SW480 (cell line): ENCODE data around the gene H2BK1.

Experiments used
- DNase-seq: peaks from one replicate; pipeline ENCODE4 v3.0.0-alpha.2; 2016; ENCODE audit warnings: low spot score

The H2BK1 gene

DNA sequence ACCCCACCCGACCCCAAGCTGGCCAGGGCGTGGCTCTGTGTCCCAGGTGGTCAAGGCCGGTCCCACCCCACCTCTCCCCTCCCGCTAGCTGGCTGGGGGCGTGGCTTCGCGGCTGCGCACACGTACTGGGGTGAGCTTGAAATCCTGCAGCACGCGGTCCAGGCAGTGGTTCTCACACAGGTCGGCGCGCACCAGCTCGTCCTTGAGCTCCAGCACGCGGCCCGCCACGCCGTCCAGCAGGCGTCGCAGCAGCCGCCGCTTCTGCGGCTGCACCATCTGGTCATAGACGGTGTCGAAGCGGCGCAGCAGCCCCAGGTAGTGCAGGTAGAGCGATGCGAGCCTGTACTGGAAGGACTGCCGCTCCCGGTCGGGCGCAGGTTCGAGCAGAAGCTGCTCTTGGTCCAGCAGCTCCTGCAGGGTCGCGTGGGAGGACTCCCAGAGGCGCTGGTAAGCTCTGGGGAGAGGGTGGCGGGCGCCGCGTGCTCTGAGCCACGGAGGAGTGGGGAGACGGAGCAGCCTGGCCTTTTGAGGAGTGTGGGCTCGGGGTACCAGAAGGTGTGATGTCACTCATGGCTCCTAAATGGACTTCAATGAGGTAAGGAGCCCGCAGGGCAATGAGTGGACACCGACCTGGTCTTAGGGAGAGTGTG, 5.8 kb downstream of the H2BK1 start:
- no peak for DNase-seq

DNA sequence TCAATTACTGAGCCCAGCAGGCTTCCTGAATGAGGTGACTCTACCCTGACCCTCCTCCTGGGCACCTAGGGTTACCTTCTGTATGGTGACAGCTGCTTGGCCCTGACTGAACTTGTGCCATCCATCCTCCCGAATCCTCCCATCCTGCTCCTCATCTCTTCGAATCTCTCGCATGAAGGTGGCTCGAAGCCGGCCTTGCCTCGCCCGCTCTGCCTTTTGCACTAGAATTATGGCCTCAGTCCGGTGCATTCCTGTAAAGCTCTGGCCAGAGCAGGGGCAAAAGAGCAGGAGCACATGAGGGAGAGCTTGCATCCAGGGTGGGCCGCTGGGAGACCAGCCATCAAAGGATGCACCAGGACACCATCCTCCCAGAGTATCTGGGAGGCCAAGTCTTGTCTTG, 7.5 kb downstream of the H2BK1 start:
- no peak for DNase-seq

DNA sequence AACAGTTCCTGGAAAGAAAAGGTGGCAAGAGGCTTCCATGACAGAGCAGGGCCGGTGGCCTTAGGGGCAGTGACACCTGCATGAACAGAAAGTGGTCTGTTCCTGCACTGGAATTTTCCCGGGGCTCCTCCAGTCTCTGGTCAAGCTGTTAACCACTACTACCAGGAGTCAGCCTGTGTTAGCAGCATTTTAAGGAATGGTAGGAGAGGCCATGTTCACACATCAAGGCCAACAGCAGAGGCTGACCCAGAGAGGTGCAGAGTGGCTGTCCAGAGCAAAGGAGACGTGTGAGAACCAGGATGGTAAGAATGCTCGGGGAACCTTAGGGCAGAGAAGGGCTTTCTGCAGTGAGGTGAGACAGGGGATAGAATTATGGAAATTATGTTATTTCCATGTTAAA, 8.5 kb downstream of the H2BK1 start:
- DNase-seq = no peak

DNA sequence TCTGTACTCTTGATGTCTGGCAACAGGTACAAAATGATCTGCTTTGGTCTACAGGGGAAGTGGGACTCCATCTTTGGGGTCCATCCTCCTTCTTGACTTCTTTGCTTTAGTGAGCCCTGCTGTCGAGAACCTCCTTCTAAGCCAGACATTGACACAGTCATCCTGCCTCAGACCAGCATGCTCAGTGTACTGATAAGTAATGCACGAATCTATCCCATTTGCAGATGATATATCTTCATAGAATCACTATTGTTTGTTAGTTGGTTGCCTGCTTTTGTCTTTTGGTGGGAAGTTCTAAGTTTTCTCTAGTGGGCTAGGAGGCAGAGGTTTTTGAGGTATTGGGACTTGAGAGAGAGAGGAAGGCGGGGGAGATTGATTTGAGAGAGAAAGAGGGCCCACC, 8.9 kb downstream of the H2BK1 start:
- no peak for DNase-seq

DNA sequence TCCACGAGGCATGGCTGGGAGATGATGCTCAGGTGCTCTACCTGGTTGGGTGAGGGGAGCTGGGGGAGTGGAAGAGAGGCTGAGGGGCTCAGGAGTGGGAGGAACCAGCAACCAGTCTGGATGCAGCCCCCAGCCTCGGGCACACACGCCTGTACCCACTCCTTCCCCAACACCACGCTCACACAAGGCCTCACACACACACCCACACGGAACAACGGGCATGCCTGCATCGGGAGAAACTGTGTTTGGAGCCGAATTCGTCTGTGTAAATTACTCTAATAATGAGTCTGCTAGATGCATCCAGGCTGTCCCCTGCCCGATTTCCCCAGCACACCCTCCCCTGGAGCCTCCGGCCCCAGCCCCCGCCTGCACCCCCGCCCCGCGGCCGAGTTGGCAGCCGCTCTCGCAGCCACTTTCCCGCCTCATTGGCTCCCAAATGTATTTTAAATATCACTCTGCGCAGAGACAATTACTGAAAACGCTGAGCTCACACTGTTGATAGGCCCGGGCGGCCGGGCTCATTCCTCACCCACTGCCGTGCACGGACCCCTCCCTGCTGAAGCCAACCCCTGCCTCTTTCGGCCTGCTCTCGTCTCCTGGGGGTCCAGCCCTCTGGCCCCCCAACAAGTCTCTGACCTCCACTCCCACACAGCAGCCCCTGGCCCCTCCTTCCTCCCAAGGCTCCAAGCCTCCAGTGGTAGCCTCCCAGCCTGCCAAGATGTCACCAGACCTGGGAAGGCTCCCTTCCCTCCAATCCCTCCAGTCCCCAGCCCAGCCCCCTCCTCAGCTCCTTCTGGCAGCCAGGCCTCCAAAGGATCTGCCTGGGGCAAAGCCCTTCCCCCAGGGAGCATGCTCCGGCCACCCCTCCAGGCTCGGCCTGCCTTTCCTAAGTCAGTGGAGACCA, 11.1 kb downstream of the H2BK1 start:
- no peak for DNase-seq

DNA sequence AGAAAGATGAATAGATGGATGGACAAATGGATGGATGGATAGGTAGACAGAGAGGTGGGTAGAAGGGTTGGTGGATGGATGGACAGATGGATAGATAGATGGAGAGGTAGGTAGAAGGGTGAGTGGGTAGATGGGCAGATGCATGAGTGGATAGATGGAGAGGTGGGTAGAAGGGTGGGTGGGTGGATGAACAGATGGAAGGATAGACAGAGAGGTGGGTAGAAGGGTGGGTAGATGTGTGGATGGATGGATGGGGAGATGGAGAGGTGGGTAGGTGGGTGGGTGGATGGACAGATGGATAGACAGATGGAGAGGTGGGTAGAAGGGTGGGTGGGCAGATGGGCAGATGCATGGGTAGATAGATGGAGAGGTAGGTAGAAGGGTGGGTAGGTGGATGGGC, 12.4 kb downstream of the H2BK1 start:
- no peak for DNase-seq

DNA sequence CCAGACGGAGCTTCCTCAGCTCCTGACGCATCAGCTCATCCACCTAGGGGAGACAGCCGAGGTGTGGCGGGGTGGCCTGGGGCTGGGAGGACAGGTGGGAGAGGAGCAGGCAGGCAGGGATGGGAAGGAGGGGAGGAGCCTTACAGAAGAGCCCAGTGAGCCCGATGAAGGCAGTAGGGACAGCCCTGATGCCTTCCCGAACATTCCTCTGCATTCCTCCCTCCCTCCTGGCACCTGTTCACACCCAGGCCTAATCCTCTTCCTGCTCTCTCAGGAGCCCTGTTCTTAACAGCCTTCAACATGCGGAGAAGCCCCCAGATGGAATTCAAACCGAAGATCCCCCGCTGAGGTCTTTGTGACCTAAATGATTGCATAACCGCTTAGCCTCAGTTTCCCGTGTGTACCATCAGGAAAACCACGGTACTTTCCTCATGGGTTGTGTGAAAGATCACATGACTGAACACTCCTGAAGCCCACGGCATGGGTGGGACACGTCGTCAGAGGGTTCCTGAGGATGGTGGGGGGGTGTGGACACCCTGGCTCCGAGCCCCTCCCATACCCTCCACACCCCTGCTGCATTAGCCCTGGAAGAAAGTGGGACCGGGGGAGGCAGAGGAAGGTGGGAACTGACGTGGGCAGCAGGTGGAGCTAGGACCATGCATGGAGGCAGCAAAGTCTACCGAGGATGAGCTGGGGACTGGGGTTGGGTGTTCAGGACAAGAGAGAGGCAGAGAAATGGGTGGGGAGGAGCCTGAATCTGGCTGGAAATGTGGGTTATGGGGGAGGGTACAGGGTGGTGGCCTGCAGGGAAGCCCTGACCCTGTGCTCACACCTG, 14.5 kb downstream of the H2BK1 start:
- DNase-seq = no peak

DNA sequence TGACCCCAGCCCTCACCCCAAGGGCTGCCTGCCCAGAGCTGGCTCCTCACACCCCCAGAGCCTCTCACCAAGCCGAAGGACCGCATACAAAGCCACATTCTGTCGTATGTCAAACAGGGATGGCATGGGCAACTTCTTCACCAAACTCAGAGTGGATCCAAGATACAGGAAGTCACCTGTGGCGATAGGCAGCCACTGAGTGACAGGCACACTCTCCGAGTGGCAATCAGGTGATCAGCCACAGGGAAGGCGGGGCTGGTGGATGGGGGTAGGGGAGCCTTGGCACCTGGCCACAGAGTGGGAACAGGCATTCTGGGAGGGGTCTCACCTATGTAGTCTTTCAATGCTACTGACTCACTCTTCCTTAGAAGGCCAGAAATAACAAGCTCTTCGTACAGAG, 16.1 kb downstream of the H2BK1 start:
- no peak for DNase-seq

DNA sequence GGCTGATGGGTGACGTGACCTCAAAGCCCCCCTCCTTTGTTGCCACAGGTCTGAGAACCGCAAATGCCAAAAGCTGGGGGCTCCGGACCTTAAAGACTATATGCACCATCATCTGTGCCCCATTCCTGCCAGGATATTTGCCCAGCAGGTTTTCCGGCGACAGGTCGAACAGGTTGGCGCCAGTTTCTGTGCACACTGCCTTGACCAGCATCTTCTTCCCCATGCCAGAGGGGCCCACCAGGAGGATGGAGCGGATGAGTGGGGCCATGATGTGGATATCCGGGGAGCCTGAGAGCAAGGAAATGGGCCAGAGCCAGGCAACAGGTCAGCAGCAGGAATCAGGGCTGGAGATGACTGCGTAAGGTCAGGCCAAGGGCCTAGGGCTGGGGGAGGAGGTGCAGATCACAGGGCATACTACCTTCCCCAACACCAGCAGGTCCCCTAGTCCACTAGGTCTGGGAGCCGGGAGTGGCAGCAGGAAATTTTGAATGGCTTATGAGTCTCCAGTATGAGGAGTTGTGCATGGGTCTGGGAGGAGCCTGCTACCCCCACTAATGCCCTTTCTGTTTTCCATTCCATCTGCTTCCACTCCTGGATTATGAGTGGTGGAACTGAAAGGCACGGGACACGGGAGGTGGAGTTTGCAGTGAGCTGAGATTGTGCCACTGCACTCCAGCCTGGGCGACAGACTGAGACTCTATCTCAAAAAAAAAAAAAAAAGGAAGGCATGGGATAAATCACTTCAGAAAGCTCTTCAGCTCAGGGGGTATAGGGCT, 16.9 kb downstream of the H2BK1 start:
- DNase-seq = no peak

DNA sequence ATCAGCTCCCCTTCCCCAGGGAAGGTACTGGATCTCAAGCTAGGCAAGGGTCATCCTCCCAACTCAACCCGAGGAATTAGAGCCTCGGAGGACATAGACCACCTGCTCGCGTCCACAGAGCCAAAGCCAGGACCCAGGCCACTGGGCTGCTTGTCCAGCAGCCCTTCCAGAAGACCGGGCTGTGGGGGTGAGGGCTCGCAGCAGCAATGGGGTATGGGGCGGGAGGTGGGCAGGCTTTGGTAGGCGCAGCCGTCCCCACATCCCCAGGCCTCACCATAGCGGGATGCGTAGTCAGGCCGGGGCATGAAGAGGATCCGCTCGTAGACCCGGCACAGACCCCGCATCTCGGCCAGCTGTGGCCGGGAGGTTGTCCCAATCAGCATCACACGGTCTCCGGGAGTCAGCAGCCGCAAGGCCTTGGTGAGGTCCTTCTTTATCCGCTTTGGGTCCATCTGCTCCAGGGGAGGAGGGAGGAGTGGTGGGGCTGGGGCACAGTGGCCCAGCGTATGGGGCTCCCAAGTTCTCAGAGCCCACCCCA, 18.2 kb downstream of the H2BK1 start:
- no peak for DNase-seq

DNA sequence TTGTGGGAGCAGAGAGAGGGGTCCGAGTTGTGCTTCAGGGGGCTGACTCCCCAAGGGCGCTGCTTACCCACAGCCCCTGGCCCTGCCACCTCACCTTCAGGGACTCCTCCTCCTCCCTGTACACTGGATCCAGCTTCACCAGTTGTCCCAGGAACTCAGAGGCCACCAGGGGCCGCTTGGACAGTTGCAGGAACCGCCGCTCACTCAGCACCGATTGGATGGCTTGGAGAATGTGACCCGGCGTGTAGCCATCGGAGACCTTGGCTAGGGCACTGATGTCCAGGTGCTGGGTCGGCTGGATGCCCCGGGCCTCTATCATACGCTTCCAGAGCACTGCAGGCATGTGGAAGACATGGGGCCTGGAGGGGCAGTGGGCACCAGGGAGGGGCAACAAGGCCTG, 18.7 kb downstream of the H2BK1 start:
- DNase-seq = no peak

DNA sequence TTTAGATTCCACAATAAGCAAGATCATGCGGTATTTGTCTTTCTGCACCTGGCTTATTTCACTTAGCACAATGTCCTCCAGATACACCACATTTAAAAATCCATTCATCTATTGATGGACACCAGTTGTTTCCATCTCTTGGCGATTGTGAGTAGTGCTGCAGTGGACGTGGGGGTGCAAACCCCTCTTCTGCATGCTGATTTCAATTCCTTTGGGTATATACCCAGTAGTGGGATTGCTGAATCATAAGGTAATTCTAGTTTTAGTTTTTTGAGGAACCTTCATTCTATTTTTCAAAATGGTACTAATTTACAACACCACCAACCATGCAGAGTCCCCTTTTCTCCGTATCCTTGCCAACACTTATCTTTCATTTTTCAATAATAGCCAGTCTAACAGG, 21.2 kb downstream of the H2BK1 start:
- DNase-seq = no peak

DNA sequence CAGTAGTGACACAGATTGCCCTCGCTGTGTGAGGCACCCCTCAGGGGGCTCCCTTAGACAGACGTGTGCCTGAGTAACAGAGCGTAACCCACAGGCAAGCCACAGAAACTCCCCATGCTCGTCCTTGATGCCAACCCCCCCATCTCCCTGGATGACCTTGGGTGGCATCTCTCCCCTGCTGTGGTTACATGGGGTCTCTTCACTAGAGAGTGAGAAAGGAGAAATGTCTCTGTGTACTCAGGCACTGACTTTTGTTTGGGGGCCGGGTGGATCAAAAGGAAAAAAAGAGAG, 22.1 kb downstream of the H2BK1 start:
- DNase-seq = no peak

DNA sequence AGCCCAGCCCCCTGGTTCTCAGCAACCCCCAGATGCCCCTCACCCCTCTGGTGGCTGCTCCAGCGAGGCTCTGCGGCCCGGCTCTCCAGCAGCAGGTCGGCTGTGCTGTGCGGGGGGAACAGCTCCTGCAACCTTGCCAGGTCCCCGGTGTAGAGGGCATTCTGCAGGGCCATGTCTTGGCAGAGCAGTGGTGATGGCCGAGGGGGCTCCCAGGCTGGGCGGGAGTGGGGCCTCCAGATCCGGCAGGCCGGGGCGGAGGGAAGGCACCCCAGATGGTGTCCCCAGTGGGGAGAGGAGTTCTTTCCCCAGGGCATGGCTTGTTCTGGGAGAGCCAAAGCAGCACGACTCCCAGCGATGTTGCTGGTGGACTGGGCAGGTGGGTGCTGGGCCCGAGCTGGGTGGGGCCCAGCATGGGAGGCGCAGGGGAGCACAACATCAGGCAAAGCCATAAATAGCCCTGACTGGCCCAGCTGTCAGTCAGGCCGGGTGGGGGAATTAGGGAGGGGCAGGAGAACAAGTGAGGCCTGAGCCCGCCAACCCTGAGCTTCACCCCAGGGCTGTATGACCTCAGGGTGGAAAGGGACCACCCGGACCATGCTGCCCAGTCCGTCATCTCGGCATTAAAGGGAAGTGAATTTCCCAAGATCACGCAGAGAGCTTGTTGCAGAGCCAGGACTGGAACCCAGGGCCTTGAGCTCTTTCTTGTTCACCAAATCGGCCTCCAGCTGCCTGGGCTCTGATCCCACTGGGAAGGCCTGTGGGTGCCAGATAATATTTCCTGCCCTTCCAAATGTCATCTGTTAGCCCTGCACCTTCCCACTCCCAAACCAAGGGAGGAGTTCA, 22.7 kb downstream of the H2BK1 start:
- no peak for DNase-seq

DNA sequence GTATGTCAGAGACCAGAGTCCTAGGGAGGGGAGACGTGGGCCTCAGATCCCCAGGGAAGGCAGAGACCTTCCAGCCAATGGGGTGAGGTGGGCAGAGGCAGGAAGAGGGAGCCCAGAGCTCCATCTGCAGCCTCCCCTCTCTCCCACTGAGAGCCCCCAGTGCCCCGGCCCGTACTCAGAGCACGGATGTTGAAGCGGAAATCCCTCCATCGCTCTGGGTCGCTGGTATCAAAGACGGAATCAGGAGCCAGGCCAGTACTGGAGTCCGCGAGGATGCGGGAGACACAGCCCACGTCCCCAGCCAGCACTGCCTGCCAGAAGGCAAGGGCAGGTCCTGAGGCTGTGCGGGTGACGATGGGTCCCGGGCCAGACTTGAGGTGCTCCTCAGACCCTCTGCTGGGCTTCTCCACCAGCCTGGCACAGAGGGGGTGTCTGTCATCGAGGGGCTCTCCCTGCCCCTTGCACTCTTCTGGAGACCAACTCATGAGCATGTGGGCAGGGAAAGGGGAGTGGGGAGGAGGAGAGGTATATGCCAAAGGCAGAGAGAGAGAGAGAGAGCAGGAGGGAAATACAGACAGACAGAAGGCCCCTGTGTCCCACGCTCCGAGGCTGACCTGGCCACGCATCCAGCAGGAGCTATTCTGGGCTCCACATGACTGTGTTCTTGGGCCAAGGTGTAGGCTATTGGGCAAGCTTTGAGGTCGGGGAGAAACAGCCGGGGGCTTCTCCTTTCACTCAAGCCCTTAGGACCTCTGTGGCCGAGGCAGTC, 23.5 kb downstream of the H2BK1 start, which contains the start of gene ASB10:
Gene ASB10, minus strand, starts transcription at position 611 of the 769 bp plus-strand sequence. Its CDS starts 120 bp downstream, at position 491.
- DNase-seq = no peak

DNA sequence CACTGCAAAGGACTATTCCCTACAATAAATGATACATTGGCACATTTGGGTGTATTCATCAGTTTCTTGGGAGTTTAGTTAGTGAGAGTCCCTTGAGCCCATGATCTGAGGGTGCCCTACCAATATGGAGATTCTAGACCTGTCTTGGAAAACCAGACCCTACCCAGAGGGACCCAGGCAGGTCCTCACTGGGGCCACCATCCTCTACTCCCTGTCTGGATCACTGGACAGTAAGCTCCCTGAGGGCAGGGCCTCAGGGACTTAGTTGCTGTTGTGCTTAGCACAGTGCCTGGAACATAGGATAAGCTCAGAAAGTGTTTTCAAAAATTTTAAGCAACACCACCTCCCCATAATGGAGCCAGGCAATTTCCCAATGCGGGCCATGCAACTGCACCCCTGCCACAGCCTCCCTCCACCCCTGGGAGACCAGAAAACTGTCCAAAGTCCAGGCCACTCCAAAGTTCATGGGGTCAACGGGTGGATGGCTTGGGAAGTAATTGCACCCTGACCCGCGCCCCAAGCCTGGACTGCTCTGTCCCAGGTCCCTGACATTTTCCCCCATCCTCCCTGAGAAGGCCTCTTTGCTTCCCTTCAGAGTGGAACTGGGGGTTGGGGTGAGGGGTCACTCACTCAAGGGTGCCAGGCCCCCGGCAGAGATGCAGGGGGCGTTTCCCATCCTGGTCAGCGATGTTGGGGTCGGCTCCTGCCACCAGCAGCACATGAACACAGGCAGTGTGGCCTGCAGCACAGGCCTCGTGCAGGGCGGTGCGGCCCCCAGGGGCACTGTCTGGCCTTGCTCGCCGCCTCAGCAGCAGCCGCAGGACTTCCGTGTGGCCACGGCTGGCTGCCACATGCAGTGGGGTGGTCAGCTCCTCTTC, 24.3 kb downstream of the H2BK1 start:
- DNase-seq = no peak

DNA sequence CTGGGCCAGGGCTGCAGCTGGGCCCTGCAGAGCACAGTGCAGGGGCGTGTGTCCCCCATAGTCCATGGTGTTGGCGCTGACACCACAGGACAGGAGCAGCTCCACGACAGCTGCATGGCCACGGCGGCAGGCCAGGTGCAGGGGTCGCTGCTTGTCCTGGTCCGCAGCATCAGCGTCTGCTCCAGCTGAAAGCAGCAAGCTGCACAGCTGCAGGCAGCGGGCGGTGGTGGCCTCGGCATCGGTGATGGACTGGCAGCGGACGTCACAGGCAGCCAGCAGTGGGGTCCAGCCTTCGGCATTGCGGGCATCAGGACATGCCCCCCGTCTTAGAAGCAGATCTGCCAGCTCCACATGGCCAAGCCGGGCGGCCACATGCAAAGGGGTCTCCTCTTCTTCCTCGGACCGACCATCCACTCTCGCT, 29.3 kb downstream of the H2BK1 start:
- DNase-seq = no peak

DNA sequence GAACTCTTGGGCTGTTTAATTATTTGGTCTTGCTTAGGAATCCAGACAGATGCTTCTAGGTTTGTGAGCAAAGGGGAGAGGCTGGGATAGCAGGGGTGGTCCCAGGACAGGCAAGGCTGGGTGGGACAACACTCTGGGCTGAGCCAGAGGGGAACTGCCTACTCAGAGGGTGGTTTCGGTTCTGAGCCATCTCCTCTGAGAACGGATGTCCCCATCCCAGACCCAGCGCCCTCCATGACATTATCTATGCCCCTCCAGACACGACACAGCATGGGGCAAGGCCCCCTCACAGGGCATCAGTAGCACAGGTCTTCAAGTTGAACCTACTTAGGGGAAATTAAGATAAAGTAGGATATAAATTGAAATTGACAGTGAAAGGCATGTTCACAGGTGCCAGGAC, 30.3 kb downstream of the H2BK1 start:
- DNase-seq = no peak

DNA sequence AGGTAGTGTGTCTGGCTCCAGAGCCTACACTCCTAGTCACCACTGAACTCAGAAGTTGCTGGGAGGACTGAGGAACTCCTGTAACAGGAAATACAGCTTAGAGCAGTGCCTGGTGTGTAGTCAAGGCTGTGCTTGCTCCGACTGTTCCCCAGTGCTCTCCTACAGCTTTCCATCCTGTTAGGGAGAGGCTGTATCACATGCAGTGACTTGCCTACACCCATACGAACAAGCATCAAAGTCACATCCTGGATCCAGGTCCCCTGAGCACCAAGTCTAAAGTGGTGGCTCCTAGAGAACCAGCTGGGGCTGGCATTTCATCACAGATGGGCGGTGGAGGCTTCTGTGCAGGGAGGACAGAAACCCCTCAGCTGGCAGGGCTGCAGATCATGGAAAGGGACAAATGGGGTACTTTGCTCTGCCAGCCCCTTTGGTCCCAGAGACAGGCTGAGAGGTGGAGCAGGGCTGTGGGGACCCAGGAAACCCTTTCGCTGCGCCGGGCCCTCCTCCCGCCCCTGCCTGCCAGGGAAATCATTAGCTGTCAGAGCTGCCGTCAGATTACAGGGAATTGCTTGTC, 30.9 kb downstream of the H2BK1 start:
- no peak for DNase-seq
